ENCODE results near the gene DHRS9.
"Not testable (repeated sequence)": the region's sequence is repeated elsewhere in the genome, so short reads cannot be mapped to it uniquely, and the experiment has no call there.

DHRS9 gene

GRCh38 chr2:169104848-169105247 lies 35.5 kb downstream of the DHRS9 start:
- no peak for DNase-seq

- no peak for DNase-seq
Measured at GRCh38 chr2:169105476-169105875, 36.1 kb downstream of the DHRS9 start.

GRCh38 chr2:169106134-169106533 lies 36.8 kb downstream of the DHRS9 start:
- no peak for DNase-seq

GRCh38 chr2:169106563-169107545 lies 37.5 kb downstream of the DHRS9 start:
- DNase-seq: no peak

- DNase-seq: peak; percentile 37
Measured at GRCh38 chr2:169107645-169108044, 38.3 kb downstream of the DHRS9 start.

GRCh38 chr2:169108099-169108884 lies 38.9 kb downstream of the DHRS9 start:
- no peak for DNase-seq

- peak; percentile 82 for DNase-seq
Measured at GRCh38 chr2:169109502-169110409, 40.4 kb downstream of the DHRS9 start.

GRCh38 chr2:169110419-169110818 lies 41.1 kb downstream of the DHRS9 start:
- DNase-seq: no peak

- no peak for DNase-seq
Measured at GRCh38 chr2:169110916-169111315, 41.6 kb downstream of the DHRS9 start.

GRCh38 chr2:169112841-169113240 lies 43.5 kb downstream of the DHRS9 start:
- DNase-seq: no peak

GRCh38 chr2:169114056-169114455 lies 44.7 kb downstream of the DHRS9 start:
- no peak for DNase-seq

GRCh38 chr2:169116327-169116726 lies 47.0 kb downstream of the DHRS9 start:
- DNase-seq: no peak

GRCh38 chr2:169116993-169117392 lies 47.6 kb downstream of the DHRS9 start:
- no peak for DNase-seq

GRCh38 chr2:169118060-169118459 lies 48.7 kb downstream of the DHRS9 start:
- no peak for DNase-seq

GRCh38 chr2:169119123-169119760 lies 49.9 kb downstream of the DHRS9 start:
- DNase-seq: no peak

GRCh38 chr2:169119851-169120250 lies 50.5 kb downstream of the DHRS9 start:
- no peak for DNase-seq

GRCh38 chr2:169129703-169130243 lies 60.4 kb downstream of the DHRS9 start:
- DNase-seq: no peak

- DNase-seq: no peak
Measured at GRCh38 chr2:169131587-169132512, 62.5 kb downstream of the DHRS9 start.

GRCh38 chr2:169134272-169134671 lies 64.9 kb downstream of the DHRS9 start:
- DNase-seq: not testable (repeated sequence)

- not testable (repeated sequence) for DNase-seq
Measured at GRCh38 chr2:169136428-169136827, 67.1 kb downstream of the DHRS9 start.
